PC-9 (cell line): ENCODE results near the gene MAPK8IP3.

Experiments used
- EZH2 ChIP-seq: fragments of 200-600 bp; sonication (generic); IDR thresholded peaks from 2 replicates; pipeline ENCODE4 v1.8.0; 2017; ENCODE audit warnings: antibody characterized with exemption, low read depth
- TF ChIP-seq, protein P1 (sequence below): fragments of 200-600 bp; sonication (generic); conservative IDR thresholded peaks from 2 replicates; pipeline ENCODE4 v1.6.1; 2017; ENCODE audit warnings: mixed run types, antibody characterized with exemption, mild to moderate bottlenecking, moderate library complexity

DNA sequence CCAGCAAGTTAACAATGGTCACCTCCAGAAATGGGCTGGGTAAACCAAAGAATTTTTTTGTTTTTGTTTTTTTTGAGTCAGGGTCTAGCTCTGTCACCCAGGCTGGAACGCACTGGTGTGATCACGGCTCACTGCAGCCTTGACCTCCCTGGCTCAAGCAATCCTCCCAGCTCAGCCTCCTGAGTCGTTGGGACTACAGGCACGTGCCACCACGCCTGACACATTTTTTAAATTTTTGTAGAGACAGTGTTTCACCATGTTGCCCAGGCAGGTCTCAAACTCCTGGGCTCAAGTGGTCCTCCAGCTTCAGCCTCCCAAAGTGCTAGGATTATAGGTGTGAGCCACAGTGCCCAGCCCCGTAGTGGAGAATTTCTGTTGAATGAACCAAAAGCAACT lies 74.7 kb downstream of the MAPK8IP3 start:
- TF ChIP-seq, protein P1, sequence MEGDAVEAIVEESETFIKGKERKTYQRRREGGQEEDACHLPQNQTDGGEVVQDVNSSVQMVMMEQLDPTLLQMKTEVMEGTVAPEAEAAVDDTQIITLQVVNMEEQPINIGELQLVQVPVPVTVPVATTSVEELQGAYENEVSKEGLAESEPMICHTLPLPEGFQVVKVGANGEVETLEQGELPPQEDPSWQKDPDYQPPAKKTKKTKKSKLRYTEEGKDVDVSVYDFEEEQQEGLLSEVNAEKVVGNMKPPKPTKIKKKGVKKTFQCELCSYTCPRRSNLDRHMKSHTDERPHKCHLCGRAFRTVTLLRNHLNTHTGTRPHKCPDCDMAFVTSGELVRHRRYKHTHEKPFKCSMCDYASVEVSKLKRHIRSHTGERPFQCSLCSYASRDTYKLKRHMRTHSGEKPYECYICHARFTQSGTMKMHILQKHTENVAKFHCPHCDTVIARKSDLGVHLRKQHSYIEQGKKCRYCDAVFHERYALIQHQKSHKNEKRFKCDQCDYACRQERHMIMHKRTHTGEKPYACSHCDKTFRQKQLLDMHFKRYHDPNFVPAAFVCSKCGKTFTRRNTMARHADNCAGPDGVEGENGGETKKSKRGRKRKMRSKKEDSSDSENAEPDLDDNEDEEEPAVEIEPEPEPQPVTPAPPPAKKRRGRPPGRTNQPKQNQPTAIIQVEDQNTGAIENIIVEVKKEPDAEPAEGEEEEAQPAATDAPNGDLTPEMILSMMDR = no peak
- TF ChIP-seq EZH2 = no peak
